ENCODE data around the gene SENP2.

DNA sequence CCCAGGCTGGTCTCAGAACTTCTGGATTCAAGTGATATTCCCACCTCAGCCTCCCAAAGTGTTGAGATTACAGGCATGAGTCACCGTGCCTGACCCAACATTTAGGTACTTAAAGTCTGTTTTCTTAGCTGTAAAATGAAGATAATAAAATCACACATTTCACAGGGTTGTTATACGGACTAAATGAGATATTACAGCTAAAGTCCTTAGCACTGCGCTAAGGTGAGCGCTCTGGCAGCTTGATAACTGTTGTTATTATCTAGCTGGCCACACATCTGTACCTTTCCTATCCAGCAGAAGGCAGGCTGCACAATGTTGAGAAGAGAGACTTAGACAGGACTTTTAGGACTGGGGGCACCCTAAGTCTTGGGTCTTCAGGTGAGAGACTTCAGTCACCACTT is 31.0 kb upstream of the SENP2 start:
- TF ChIP-seq, protein P1, sequence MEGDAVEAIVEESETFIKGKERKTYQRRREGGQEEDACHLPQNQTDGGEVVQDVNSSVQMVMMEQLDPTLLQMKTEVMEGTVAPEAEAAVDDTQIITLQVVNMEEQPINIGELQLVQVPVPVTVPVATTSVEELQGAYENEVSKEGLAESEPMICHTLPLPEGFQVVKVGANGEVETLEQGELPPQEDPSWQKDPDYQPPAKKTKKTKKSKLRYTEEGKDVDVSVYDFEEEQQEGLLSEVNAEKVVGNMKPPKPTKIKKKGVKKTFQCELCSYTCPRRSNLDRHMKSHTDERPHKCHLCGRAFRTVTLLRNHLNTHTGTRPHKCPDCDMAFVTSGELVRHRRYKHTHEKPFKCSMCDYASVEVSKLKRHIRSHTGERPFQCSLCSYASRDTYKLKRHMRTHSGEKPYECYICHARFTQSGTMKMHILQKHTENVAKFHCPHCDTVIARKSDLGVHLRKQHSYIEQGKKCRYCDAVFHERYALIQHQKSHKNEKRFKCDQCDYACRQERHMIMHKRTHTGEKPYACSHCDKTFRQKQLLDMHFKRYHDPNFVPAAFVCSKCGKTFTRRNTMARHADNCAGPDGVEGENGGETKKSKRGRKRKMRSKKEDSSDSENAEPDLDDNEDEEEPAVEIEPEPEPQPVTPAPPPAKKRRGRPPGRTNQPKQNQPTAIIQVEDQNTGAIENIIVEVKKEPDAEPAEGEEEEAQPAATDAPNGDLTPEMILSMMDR (optimal IDR thresholded peaks at IDR 0.05 in 1 of 3, IDR thresholded peaks at IDR 0.05 in 1 of 3, conservative IDR thresholded peaks at IDR 0.05 in 1 of 3; ENCODE audit: extremely low read depth in 1 of 3, insufficient read depth in 2 of 3, low read length in 3 of 3), result no peak
- TF ChIP-seq EZH2 (IDR thresholded peaks at IDR 0.05; ENCODE audit: low read length), result no peak
